Ascending aorta (tissue), 2 donors: ENCODE measurements around the gene NRBF2. TPM values are rescaled to one million over a fixed set of nuclear protein-coding genes. Genes with fewer than 3 reads are reported as not detected.
"Not testable (repeated sequence)": the region's sequence is repeated elsewhere in the genome, so short reads cannot be mapped to it uniquely, and the experiment has no call there.

Source experiments
- DNase-seq, 2 donors: peaks; one replicate each; pipeline ENCODE4 v3.0.0-alpha.2; 2019; ENCODE audit warnings: low spot score in 2 of 2
- H3K27ac ChIP-seq, 2 donors: fragments of 200-600 bp; sonication (generic); one replicate each; pipeline ENCODE4 v1.5.1; 2016 to 2017; ENCODE audit warnings: mild to moderate bottlenecking in 1 of 2
- H3K27me3 ChIP-seq: fragments of 200-600 bp; sonication (generic); one replicate; pipeline ENCODE4 v1.5.1; 2017
- H3K36me3 ChIP-seq, 2 donors: fragments of 200-600 bp; sonication (generic); one replicate each; pipeline ENCODE4 v1.5.1; 2016
- H3K4me1 ChIP-seq, 2 donors: fragments of 200-600 bp; sonication (generic); one replicate each; pipeline ENCODE4 v1.5.1; 2016 to 2017; ENCODE audit warnings: mild to moderate bottlenecking in 1 of 2
- H3K4me3 ChIP-seq, 2 donors: fragments of 200-600 bp; sonication (generic); one replicate each; pipeline ENCODE4 v1.5.1; 2016 to 2017; ENCODE audit warnings: mild to moderate bottlenecking in 1 of 2
- H3K9me3 ChIP-seq, 2 donors: fragments of 200-600 bp; sonication (generic); one replicate each; pipeline ENCODE4 v1.5.1; 2016
- CTCF ChIP-seq, 3 experiments: fragments of 200-600 bp in 2 of 3; fragments of 450-650 bp in 1 of 3; sonication (generic) in 2 of 3; IDR thresholded peaks; one replicate each; pipeline ENCODE4 v1.5.1; 2016 to 2019; ENCODE audit warnings: antibody characterized with exemption in 3 of 3, mild to moderate bottlenecking in 1 of 3, moderate library complexity in 1 of 3
- intact Hi-C: fragments of 100-400 bp; cut with DNase I; formaldehyde crosslinking; loops from one replicate; pipeline ENCODE4 v1.15.1; 2023
- total RNA-seq: library from RNA; depleted of rRNA; stranded (reverse); fragments of >200 nt; gene quantifications from one replicate; pipeline ENCODE4 v1.1.0, GENCODE V29; 2016

NRBF2 gene
- total RNA-seq, 1 donor from 2014 or later, result 4.2 TPM

GRCh38 chr10:63150745-63151144, 17.6 kb downstream of the NRBF2 start:
- Histone ChIP-seq H3K4me3 (no peak overlapping the region), H3K27me3 (no peaks in the 10 kb centered on the region), H3K27ac (no peak overlapping the region), H3K4me1 (no peaks in the 10 kb centered on the region), H3K36me3 (peaks cover 18 to 22% of the 10 kb centered on the region in 2 donors), H3K9me3 (no peaks in the 10 kb centered on the region)
- no peak for TF ChIP-seq CTCF (IDR thresholded peaks at IDR 0.05)
- no peak for DNase-seq
- intact Hi-C loops, result loop anchor here (10.0 kb wide), 1 partner anchor 146 kb away; no protein-coding TSS in a partner anchor

- not testable (repeated sequence) for DNase-seq, H3K27ac ChIP-seq, H3K9me3 ChIP-seq, H3K4me1 ChIP-seq, H3K4me3 ChIP-seq, H3K27me3 ChIP-seq
- intact Hi-C loops, result loop anchor here (10.0 kb wide), 1 partner anchor 149 kb away; no protein-coding TSS in a partner anchor
- H3K36me3 ChIP-seq, result peaks cover 18 to 22% of the 10 kb centered on the region in 2 donors
These were observed 20.9 kb downstream of the NRBF2 start for GRCh38 chr10:63153868-63154545.

GRCh38 chr10:63154546-63155387, 21.6 kb downstream of the NRBF2 start:
- no peak for DNase-seq
- Histone ChIP-seq H3K27me3 (no peaks in the 10 kb centered on the region), H3K27ac (no peak overlapping the region), H3K4me3 (no peak overlapping the region), H3K4me1 (no peaks in the 10 kb centered on the region), H3K9me3 (no peaks in the 10 kb centered on the region), H3K36me3 (peaks cover 18 to 22% of the 10 kb centered on the region in 2 donors)
- intact Hi-C loops, result loop anchor here (5.0 to 10.0 kb wide), 3 partner anchors 150 to 717 kb away; partner anchors contain the start of gene EGR2
- TF ChIP-seq CTCF (IDR thresholded peaks at IDR 0.05), result no peak

- TF ChIP-seq CTCF (IDR thresholded peaks at IDR 0.05), result no peak
- intact Hi-C loops, result loop anchor here (5.0 to 10.0 kb wide), 3 partner anchors 151 to 718 kb away; partner anchors contain the start of gene EGR2
These were observed 22.4 kb downstream of the NRBF2 start for GRCh38 chr10:63155388-63156020.

GRCh38 chr10:63156236-63156635, 23.1 kb downstream of the NRBF2 start:
- Histone ChIP-seq H3K4me1 (no peaks in the 10 kb centered on the region), H3K27me3 (no peaks in the 10 kb centered on the region), H3K4me3 (no peak overlapping the region), H3K27ac (no peak overlapping the region), H3K36me3 (peaks cover 11 to 16% of the 10 kb centered on the region in 2 donors), H3K9me3 (no peaks in the 10 kb centered on the region)
- intact Hi-C loops, result loop anchor here (5.0 to 10.0 kb wide), 3 partner anchors 151 to 719 kb away; partner anchors contain the start of gene EGR2
- DNase-seq, result no peak
- no peak for TF ChIP-seq CTCF (IDR thresholded peaks at IDR 0.05)

More at GRCh38 chr10:63155388-63156020, 22.4 kb downstream of the NRBF2 start:
- DNase-seq, result no peak
- no peaks in the 10 kb centered on the region for H3K9me3 ChIP-seq
- no peak overlapping the region for H3K4me3 ChIP-seq
- H3K4me1 ChIP-seq, result no peaks in the 10 kb centered on the region
- peaks cover 16 to 19% of the 10 kb centered on the region in 2 donors for H3K36me3 ChIP-seq
- no peaks in the 10 kb centered on the region for H3K27me3 ChIP-seq
- no peak overlapping the region for H3K27ac ChIP-seq
